ENCODE results near the gene KIFC3.
"Not testable (repeated sequence)": the region's sequence is repeated elsewhere in the genome, so short reads cannot be mapped to it uniquely, and the experiment has no call there.

KIFC3 gene

DNA sequence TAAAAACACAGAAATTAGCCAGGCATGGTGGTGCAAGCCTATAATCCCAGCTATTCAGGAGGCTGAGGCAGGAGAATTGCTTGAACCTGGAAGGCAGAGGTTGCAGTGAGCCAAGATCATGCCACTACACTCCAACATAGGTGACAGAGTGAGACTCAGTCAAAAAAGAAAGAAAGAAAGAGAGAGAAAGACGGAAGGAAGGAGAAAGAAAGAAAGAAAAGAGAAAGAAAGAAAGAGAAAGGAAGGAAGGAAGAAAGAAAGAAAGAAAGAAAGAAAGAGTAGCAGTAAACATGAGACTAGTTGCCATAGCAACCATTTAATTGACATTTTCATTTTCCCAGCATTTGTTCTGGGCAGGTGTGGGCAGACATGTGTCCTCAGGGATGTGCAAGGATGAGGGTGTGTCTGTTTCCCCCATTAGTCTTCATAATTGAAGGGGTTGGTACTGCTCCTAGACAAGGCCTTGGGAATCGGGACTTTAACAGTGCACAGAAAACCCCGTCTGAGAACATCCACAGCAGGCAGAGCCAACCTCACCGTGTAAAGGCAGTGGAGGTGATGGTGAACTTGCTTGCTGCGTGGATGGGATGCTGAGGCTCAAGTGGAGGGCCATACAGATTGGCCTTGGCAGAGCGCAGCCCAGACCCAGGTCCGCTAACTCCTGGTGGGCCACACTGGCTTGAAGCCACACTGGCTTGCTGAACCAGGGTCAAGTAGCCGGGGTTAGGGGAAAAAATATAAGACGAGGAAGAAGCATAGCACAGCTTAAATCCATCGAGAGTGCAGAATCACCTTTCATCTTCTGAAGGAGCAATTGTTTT lies 35.2 kb upstream of the KIFC3 start:
- Histone ChIP-seq H3K27ac (ENCODE audit: low read depth, low read length) (no peak overlapping the region), H3K4me3 (ENCODE audit: low read depth, low read length) (no peak overlapping the region), H3K9me3 (ENCODE audit: control insufficient read depth, insufficient read depth, low read depth, low read length) (no peaks in the 10 kb centered on the region), H3K4me1 (ENCODE audit: control insufficient read depth, insufficient read depth, low read length) (peaks cover 16% of the 10 kb centered on the region), H3K27me3 (ENCODE audit: control insufficient read depth, insufficient read depth, low read length) (no peaks in the 10 kb centered on the region), H3K9ac (ENCODE audit: low read length) (no peak overlapping the region), H3K36me3 (ENCODE audit: control insufficient read depth, insufficient read depth, low read length) (no peaks in the 10 kb centered on the region)

DNA sequence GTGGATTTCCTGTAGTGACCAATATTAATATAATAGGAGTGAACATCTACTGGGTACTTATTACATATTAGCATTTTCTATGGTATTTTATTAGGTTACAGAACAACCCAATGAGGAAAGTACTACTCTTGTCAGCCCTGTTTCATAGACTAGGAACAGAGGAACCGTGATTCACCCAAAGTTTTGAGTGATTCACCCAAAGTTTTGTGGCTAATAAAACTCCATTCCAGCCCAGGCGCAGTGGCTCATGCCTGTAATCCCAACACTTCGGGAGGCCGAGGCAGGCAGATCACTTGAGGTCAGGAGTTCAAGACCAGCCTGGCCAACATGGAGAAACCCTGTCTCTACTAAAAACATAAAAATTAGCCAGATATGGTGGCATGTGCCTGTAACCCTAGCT lies 33.1 kb upstream of the KIFC3 start:
- not testable (repeated sequence) for H3K9me3 ChIP-seq (ENCODE audit: control insufficient read depth, insufficient read depth, low read depth, low read length); H3K27me3 ChIP-seq (ENCODE audit: control insufficient read depth, insufficient read depth, low read length); H3K27ac ChIP-seq (ENCODE audit: low read depth, low read length); H3K4me3 ChIP-seq (ENCODE audit: low read depth, low read length); H3K9ac ChIP-seq (ENCODE audit: low read length); H3K36me3 ChIP-seq (ENCODE audit: control insufficient read depth, insufficient read depth, low read length)
- peaks cover 19% of the 10 kb centered on the region for H3K4me1 ChIP-seq (ENCODE audit: control insufficient read depth, insufficient read depth, low read length)

DNA sequence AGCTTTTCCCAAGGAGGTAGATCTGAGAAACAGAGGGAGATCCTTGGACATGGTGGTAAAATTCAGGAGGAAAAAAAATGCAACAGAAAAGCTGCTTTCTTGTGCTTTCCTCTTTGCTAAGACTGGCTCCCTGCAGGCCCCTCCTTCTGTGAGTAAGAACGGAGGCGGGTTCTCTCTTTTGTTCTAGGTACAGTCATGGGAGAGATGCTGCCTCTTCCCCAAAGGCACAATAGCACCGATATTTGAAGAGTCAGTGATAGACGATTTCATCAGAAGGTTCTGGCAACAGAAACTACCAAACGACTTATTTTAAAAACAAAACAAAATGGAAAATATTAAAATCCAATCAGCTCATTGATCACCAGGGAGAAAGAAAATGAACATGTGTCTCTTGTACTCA lies 32.6 kb upstream of the KIFC3 start:
- Histone ChIP-seq H3K4me3 (ENCODE audit: low read depth, low read length) (no peak overlapping the region), H3K9me3 (ENCODE audit: control insufficient read depth, insufficient read depth, low read depth, low read length) (no peaks in the 10 kb centered on the region), H3K27ac (ENCODE audit: low read depth, low read length) (no peak overlapping the region), H3K36me3 (ENCODE audit: control insufficient read depth, insufficient read depth, low read length) (no peaks in the 10 kb centered on the region), H3K4me1 (ENCODE audit: control insufficient read depth, insufficient read depth, low read length) (peaks cover 19% of the 10 kb centered on the region), H3K27me3 (ENCODE audit: control insufficient read depth, insufficient read depth, low read length) (no peaks in the 10 kb centered on the region), H3K9ac (ENCODE audit: low read length) (no peak overlapping the region)

DNA sequence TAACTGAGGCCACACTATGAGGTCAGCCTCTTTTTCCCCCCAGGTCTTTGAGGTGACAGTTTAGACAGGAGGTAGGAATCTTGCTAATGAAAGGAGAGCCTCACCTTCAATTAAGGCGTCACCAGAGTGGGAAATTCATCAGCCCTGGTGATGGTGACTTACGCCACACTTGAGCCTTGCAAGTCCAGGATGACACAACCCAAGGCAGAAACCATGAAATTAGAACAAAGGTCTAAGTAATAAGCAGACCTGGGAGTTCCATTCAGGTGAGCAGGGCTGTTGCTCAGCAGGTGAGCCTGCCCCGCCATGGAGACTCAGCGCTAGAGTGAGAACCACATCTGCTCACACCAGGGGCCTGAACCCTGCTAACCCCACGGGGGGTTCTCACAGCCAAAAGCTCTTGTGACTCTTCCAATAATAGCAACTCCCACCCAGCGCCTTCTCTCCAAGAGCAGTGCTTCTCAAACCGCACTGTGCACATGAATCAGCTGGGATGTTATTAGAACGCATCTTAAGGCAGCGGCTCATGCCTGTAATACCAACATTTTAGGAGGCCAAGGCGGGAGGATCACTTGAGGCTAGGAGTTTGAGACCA lies 28.7 kb upstream of the KIFC3 start:
- Histone ChIP-seq H3K9ac (ENCODE audit: low read length) (no peak overlapping the region), H3K27me3 (ENCODE audit: control insufficient read depth, insufficient read depth, low read length) (no peaks in the 10 kb centered on the region), H3K27ac (ENCODE audit: low read depth, low read length) (no peak overlapping the region), H3K36me3 (ENCODE audit: control insufficient read depth, insufficient read depth, low read length) (no peaks in the 10 kb centered on the region), H3K9me3 (ENCODE audit: control insufficient read depth, insufficient read depth, low read depth, low read length) (no peaks in the 10 kb centered on the region), H3K4me3 (ENCODE audit: low read depth, low read length) (no peak overlapping the region), H3K4me1 (ENCODE audit: control insufficient read depth, insufficient read depth, low read length) (peaks cover 10% of the 10 kb centered on the region)

- H3K4me3 ChIP-seq (ENCODE audit: low read depth, low read length), result no peak overlapping the region
- H3K9ac ChIP-seq (ENCODE audit: low read length), result no peak overlapping the region
- no peak overlapping the region for H3K27ac ChIP-seq (ENCODE audit: low read depth, low read length)
- H3K27me3 ChIP-seq (ENCODE audit: control insufficient read depth, insufficient read depth, low read length), result no peaks in the 10 kb centered on the region
- no peaks in the 10 kb centered on the region for H3K36me3 ChIP-seq (ENCODE audit: control insufficient read depth, insufficient read depth, low read length)
- peaks cover 8% of the 10 kb centered on the region for H3K4me1 ChIP-seq (ENCODE audit: control insufficient read depth, insufficient read depth, low read length)
- no peaks in the 10 kb centered on the region for H3K9me3 ChIP-seq (ENCODE audit: control insufficient read depth, insufficient read depth, low read depth, low read length)
These were observed 27.7 kb upstream of the KIFC3 start for GRCh38 chr16:57829969-57830360.

DNA sequence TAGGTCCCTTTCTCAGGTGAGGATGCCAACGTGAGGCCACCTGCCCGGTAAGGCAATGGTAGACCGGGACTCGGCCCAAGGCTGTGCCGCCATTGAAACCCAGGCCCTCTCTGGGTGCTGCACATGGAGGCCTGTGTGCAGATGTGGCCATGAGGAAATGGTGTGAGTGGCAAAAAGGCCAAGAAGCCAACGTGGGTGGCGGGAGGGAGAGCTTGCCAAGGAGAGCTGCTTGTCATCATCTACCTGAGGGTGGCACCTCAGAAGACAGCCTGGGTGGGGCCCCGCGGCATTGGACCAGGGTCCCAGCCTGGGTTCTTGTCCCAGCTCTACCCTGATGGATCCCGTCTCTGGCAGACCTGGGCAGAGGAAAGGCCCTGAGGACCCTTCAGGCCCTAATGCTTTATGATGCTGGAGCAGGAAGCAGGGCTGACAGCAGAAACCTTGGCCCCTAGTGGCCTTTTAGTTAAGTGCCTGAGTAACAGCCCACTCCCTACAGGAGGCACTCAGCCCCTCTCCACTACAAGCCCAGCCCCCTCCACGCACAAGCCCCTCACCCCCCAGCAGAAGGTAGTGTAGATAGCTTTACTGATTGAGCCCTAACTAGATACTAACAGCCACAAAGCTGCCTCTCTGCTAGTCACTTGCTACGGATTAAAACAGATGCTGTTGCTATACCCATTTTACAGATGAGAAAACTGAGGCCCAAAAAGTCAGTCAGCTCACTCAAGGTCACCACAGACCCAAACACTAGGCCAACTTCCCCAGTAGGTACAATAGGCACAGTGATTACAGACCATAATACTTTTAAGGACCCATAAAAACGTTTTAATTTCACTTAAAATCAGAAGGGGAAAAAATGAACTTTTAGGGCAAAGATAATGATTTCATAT lies 26.2 kb upstream of the KIFC3 start:
- H3K27me3 ChIP-seq (ENCODE audit: control insufficient read depth, insufficient read depth, low read length), result no peaks in the 10 kb centered on the region
- H3K36me3 ChIP-seq (ENCODE audit: control insufficient read depth, insufficient read depth, low read length), result no peaks in the 10 kb centered on the region
- H3K4me1 ChIP-seq (ENCODE audit: control insufficient read depth, insufficient read depth, low read length), result peaks cover 3% of the 10 kb centered on the region; the same call in 1 of the 2 replicates
- no peak overlapping the region for H3K27ac ChIP-seq (ENCODE audit: low read depth, low read length)
- no peaks in the 10 kb centered on the region for H3K9me3 ChIP-seq (ENCODE audit: control insufficient read depth, insufficient read depth, low read depth, low read length)
- no peak overlapping the region for H3K4me3 ChIP-seq (ENCODE audit: low read depth, low read length)
- H3K9ac ChIP-seq (ENCODE audit: low read length), result no peak overlapping the region

DNA sequence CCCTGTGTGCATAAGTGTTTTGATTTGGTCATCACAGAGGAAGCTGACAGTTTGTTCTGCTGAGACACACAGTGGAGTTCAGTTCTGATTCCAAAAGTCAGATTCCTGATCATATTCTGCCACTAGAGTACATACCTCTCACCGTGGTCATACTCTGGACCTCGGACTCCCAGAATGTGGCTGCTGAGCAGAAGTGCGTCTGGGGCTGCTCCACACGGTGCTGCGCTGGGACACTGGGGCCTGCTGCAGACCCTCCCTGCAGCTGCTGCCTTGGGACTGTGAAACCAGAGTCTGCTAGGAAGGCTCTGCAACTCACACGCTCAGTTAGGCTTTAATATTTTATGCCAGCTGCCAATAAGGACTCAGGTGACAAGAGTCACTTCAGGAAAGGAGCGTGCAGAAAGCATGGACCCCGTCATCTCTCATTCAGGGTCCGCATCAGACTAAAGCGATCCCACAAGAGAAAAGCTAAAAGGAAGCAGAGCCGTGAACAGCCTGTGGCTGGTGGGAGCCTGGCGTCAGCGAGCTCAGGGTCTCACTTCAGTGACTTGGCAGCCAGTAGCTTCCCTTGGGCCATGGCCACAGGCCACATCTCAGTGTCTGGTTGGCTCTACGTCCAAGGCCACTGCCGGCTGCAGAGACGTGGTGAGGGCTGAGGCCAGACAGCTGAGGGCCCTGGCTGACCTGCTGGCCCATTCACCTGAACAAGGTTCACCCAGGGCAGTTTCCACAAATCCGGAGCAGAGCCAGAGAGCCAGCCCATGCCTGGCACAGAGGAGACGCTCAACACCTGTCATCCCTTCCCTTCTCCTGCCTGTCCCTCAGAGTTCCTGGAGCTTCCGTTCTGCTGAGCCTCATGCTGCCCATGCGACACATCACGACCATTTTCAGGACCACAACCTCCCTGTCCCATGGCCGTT lies 24.7 kb upstream of the KIFC3 start:
- Histone ChIP-seq H3K4me1 (ENCODE audit: control insufficient read depth, insufficient read depth, low read length) (peaks cover 3% of the 10 kb centered on the region; the same call in 1 of the 2 replicates), H3K36me3 (ENCODE audit: control insufficient read depth, insufficient read depth, low read length) (no peaks in the 10 kb centered on the region), H3K27ac (ENCODE audit: low read depth, low read length) (no peak overlapping the region), H3K4me3 (ENCODE audit: low read depth, low read length) (no peak overlapping the region), H3K9ac (ENCODE audit: low read length) (no peak overlapping the region), H3K27me3 (ENCODE audit: control insufficient read depth, insufficient read depth, low read length) (no peaks in the 10 kb centered on the region), H3K9me3 (ENCODE audit: control insufficient read depth, insufficient read depth, low read depth, low read length) (no peaks in the 10 kb centered on the region)

GRCh38 chr16:57826052-57826451 lies 23.8 kb upstream of the KIFC3 start:
- H3K9ac ChIP-seq (ENCODE audit: low read length), result no peak overlapping the region
- H3K4me3 ChIP-seq (ENCODE audit: low read depth, low read length), result no peak overlapping the region
- no peaks in the 10 kb centered on the region for H3K9me3 ChIP-seq (ENCODE audit: control insufficient read depth, insufficient read depth, low read depth, low read length)
- H3K27me3 ChIP-seq (ENCODE audit: control insufficient read depth, insufficient read depth, low read length), result no peaks in the 10 kb centered on the region
- no peak overlapping the region for H3K27ac ChIP-seq (ENCODE audit: low read depth, low read length)
- H3K36me3 ChIP-seq (ENCODE audit: control insufficient read depth, insufficient read depth, low read length), result no peaks in the 10 kb centered on the region
- H3K4me1 ChIP-seq (ENCODE audit: control insufficient read depth, insufficient read depth, low read length), result peaks cover 6% of the 10 kb centered on the region; the same call in 1 of the 2 replicates

- no peaks in the 10 kb centered on the region for H3K36me3 ChIP-seq (ENCODE audit: control insufficient read depth, insufficient read depth, low read length)
- no peak overlapping the region for H3K27ac ChIP-seq (ENCODE audit: low read depth, low read length)
- peaks cover 3% of the 10 kb centered on the region; the same call in 1 of the 2 replicates for H3K4me1 ChIP-seq (ENCODE audit: control insufficient read depth, insufficient read depth, low read length)
- H3K27me3 ChIP-seq (ENCODE audit: control insufficient read depth, insufficient read depth, low read length), result no peaks in the 10 kb centered on the region
- no peak overlapping the region for H3K9ac ChIP-seq (ENCODE audit: low read length)
- H3K4me3 ChIP-seq (ENCODE audit: low read depth, low read length), result no peak overlapping the region
- H3K9me3 ChIP-seq (ENCODE audit: control insufficient read depth, insufficient read depth, low read depth, low read length), result no peaks in the 10 kb centered on the region
These were observed 23.2 kb upstream of the KIFC3 start for GRCh38 chr16:57825298-57826044.

- H3K36me3 ChIP-seq (ENCODE audit: control insufficient read depth, insufficient read depth, low read length), result no peaks in the 10 kb centered on the region
- no peaks in the 10 kb centered on the region for H3K27me3 ChIP-seq (ENCODE audit: control insufficient read depth, insufficient read depth, low read length)
- no peak overlapping the region for H3K27ac ChIP-seq (ENCODE audit: low read depth, low read length)
- H3K9ac ChIP-seq (ENCODE audit: low read length), result no peak overlapping the region
- no peaks in the 10 kb centered on the region for H3K9me3 ChIP-seq (ENCODE audit: control insufficient read depth, insufficient read depth, low read depth, low read length)
- H3K4me3 ChIP-seq (ENCODE audit: low read depth, low read length), result no peak overlapping the region
- H3K4me1 ChIP-seq (ENCODE audit: control insufficient read depth, insufficient read depth, low read length), result peaks cover 3% of the 10 kb centered on the region; the same call in 1 of the 2 replicates
These were observed 22.6 kb upstream of the KIFC3 start for GRCh38 chr16:57824888-57825287.
